ENCODE data around the gene ITSN2.

The ITSN2 gene

GRCh38 chr2:24175631-24176187 is 184.6 kb downstream of the ITSN2 start:
- no peak for TF ChIP-seq CTCF (IDR thresholded peaks at IDR 0.05; ENCODE audit: control extremely low read depth, extremely low read depth, low read depth, missing control alignments)
- no peak for DNase-seq (ENCODE audit: extremely low spot score)
- ChIA-PET CTCF (interaction anchor here (1.0 to 5.2 kb wide), 3 partner anchors 11 to 314 kb away, joined by 3 to 27 read pairs (median 4); partner anchors contain the start of gene TP53I3), POLR2A (no interaction called here)

DNA sequence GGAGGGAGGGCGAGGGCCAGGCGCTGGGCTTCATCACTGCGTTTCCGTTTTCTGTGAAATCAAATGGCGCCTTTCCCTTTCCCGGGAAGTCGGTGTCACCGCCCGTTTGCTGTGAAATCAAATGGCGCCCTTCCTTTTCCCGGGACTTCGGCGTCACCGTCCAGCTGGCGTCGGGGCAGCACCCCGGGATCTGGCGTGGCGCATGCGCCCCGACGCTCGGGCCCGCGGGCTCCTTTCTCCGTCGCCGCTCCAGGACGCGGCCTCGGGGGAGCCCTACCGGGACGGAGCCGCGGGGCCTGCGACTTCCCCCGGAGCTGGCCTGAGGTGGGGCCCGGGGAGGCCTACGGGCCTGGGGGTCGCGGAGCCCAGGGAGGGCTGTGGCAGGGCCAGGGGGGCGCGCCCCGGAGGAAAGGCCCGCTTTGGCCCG is 185.5 kb downstream of the ITSN2 start, which contains the start of gene FAM228A:
FAM228A (plus strand) TSS at position 203 of the 427 bp plus-strand sequence. CDS start 428 bp downstream, outside the sequence.
- ChIA-PET CTCF (interaction anchor here (2.2 to 5.2 kb wide), 2 partner anchors 10 to 11 kb away, joined by 6 to 27 read pairs; no protein-coding TSS in a partner anchor), POLR2A (no interaction called here)
- no peak for DNase-seq (ENCODE audit: extremely low spot score)
- no peak for TF ChIP-seq CTCF (IDR thresholded peaks at IDR 0.05; ENCODE audit: control extremely low read depth, extremely low read depth, low read depth, missing control alignments)

- TF ChIP-seq CTCF (IDR thresholded peaks at IDR 0.05; ENCODE audit: control extremely low read depth, extremely low read depth, low read depth, missing control alignments), result no peak
- no peak for DNase-seq (ENCODE audit: extremely low spot score)
- CTCF ChIA-PET, result interaction anchor here (1.5 kb wide), 1 partner anchor 52 kb away, joined by 3 read pairs; no protein-coding TSS in a partner anchor
- POLR2A ChIA-PET, result no interaction called here
These were observed 191.3 kb downstream of the ITSN2 start for GRCh38 chr2:24169023-24169422.

DNA sequence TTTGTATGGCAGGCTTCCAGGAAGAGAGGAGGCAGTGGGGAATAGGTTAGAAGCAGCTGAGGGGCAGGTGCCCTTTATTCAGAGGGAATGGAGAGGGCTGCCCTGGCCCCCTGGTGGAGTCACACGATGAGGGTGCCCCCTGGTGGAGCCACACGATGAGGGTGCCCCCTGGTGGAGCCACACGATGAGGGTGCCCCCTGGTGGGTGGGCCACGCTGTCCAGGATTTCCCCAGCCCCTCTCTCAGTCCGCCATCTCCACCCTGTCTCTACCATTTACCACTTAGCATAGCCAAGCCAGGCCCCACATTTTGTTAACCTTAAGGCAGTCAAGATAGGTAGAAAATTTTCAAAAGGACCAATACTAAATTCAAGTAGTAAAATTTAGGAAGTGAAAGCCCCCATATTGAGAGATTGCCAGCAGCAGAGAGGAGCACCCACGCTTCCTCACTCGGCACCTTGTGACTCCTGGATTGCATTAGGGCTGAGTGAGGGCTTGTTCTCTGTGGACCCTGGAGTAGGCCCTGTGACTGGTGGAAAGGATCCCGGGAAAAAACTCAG is 195.8 kb downstream of the ITSN2 start:
- POLR2A ChIA-PET, result no interaction called here
- peak; percentile 79 for DNase-seq (ENCODE audit: extremely low spot score)
- CTCF ChIA-PET, result interaction anchor here (0.7 to 6.7 kb wide), 10 partner anchors 9 to 340 kb away, joined by 3 to 27 read pairs (median 4); partner anchors contain the start of genes ATAD2B and FAM228A

DNA sequence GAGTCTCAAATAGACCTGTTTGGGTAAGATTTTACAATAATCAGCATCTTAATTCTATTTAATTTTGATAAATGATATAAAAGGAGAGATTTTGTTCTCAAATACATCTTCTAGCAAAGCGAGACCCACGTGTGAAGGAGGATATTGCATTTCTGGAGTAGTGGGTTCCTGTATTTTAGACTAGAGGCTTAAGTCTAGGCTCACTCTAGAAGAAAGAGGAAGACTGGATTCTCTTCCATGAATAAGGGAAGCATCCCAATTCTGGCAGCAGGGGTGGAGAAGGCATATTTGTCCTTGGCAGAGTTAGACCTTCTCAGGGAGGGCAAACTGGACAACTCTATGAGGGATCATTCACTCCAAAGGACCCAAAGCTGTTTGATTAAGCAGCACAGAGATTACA is 196.7 kb downstream of the ITSN2 start:
- ChIA-PET CTCF (interaction anchor here (0.7 to 6.7 kb wide), 10 partner anchors 8 to 339 kb away, joined by 3 to 27 read pairs (median 6); partner anchors contain the start of genes ATAD2B, FAM228A and TP53I3), POLR2A (no interaction called here)
- no peak for TF ChIP-seq CTCF (IDR thresholded peaks at IDR 0.05; ENCODE audit: control extremely low read depth, extremely low read depth, low read depth, missing control alignments)
- DNase-seq (ENCODE audit: extremely low spot score), result no peak

More for the DNA sequence above, 195.8 kb downstream of the ITSN2 start:
- peak; percentile 81 for TF ChIP-seq CTCF (IDR thresholded peaks at IDR 0.05; ENCODE audit: control extremely low read depth, extremely low read depth, low read depth, missing control alignments)

GRCh38 chr2:24163186-24163585 is 197.2 kb downstream of the ITSN2 start:
- no peak for DNase-seq (ENCODE audit: extremely low spot score)
- POLR2A ChIA-PET, result no interaction called here
- TF ChIP-seq CTCF (IDR thresholded peaks at IDR 0.05; ENCODE audit: control extremely low read depth, extremely low read depth, low read depth, missing control alignments), result no peak
- CTCF ChIA-PET, result interaction anchor here (1.2 to 6.7 kb wide), 9 partner anchors 7 to 338 kb away, joined by 3 to 27 read pairs (median 7); partner anchors contain the start of genes ATAD2B, FAM228A and TP53I3
